Stimulated activated CD4-positive, alpha-beta T cell treated with anti-CD3 and anti-CD28 coated beads, Interleukin-1b, Interleukin-23, amount 100 ng/mL, for 24 hours (primary cell): Measurements from ENCODE around the gene CEP43.

Source experiments
- DNase-seq, 4 experiments: peaks; one replicate each; pipeline ENCODE4 v3.0.0-alpha.2; 2020; ENCODE audit warnings: low read depth in 4 of 4, low spot score in 1 of 4

Gene CEP43

DNA sequence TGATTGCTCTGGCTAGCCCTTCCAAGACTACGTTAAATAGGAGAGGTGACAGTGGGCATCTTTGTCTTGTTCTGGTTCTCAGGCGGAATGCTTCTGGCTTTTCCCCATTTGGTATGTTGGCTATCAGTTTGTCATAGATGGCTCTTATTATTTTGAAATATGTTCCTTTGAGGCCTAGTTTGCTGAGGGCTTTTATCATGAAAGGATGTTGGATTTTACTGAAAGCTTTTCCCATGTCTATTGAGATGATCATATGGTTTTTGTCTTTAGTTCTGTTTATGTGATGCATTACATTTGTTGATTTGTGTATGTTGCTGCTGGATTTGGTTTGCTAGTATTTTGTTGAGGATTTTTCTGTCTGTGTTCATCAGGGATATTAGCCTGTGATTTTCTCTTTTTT lies 32.9 kb upstream of the CEP43 start:
- no peak for DNase-seq

DNA sequence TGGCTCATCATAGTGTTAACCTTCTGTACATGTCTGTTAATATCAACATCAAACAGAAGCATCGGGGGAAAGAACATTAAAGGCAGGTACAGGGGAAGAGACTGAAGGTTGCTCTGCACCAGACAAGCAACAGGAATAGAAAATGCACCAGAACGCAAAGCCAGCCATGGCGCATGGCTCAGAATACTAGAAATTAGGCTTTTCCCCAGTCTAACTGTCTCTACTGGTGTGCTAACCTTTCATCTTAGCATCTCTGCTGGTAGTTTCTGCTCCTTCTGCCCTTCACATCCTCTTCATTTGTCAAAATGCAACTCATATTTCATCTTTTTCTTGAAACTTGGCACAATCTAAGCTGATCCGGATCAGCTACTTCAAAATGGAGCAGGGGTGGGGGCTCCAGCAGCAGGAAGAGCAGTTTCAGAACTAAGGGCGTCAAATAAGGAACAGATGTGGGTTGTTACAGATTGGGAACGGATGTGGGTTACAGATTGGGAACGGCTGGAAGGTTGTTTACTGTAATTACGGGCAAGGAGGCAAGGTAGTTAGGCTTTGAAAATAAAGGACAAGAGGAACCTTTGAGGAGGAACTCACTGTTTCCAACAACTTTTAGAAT lies 29.7 kb upstream of the CEP43 start:
- DNase-seq = no peak

DNA sequence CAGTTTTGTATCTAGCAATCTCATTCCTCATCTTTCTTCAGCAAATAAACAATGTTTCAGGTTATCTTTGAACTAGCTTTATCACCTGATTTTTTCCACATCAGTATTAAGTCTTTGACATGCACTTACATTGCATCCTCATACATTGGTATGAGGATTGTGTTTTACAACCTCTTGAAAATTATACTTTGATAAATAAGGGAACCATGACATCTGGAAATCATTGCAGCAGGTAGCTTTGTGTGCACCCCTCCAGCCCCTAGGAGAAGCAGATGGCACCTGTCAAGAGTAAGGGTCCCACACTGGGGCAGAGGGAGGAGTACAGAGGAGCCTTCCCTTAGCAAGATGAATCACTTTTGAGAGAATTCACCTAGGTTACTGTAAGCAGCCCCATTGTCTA lies 29.1 kb upstream of the CEP43 start:
- no peak for DNase-seq

DNA sequence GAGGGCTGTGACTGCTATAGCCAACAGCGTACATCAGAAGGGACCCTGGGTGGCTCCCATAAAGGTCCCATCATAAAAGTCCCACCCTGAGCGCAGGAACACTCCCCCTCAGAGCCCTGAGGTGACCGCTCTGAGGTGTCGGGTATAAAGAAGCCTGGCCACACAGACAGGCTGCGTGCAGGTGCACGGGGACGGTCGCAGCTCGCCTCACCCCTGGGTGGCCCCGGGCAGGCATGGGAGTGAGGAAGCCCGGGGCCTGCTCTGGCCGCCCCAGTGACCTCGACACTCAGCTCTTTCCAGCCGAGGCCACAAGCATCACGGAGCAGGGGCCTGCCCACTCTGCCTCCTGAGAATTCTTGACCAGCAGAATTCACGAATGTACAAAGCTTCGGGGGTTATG lies 28.4 kb upstream of the CEP43 start:
- DNase-seq = no peak

DNA sequence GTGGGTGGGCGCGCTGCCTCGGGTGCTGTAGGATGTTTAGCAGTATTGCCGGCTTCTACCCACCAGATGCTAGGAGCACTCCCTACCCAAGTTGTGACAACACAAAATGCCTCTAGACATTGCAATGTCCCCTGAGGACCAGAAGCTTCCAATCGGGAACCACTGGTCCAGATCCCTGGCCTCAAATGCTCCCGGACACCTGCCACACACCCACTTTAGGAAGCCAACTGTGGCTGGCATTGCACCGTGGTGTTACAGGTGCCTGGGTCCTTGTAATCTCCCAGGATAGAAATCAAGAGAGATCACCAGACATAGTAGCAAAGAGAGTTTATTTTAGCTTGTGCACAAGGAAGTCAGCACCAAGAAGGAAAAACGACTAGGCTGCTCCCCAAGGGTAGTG lies 27.9 kb upstream of the CEP43 start:
- no peak for DNase-seq

DNA sequence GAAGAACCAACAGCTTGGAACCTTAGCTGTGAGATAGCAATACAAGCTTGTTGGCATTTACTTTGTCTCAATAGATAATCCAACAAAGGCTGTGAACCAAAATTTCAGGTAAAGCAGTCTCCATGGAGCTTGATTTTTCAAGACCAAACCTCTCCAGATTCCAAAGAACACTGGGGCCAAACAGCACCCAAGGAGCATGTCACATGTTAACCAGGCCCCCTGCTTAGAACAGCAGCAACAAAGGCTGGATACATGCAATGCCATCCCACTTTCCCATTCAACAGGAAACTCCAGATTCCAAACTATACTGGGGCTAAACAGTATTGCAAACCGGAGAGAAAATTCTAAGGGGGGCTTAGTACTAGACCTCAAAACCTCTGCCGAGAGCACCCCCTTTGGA lies 27.1 kb upstream of the CEP43 start:
- no peak for DNase-seq

DNA sequence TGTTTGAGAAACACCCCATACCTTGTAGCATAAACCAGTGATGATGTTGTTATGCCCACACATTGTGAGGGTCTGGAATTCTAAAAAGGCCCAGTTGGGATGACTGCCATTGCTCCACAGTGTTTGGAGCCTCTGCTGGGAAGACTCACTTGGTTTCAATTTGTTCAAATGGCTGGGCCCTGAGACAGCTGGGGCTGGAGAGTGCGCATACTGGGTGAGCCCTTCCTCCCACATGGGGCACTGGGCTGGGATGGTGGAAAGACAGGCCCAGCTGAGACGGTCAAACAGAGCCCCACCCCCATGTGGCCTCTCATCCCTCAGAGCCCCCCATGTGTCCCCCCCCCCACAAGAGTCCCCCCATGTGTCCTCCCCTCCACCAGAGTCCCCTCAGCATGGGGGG lies 22.6 kb upstream of the CEP43 start:
- DNase-seq = no peak

DNA sequence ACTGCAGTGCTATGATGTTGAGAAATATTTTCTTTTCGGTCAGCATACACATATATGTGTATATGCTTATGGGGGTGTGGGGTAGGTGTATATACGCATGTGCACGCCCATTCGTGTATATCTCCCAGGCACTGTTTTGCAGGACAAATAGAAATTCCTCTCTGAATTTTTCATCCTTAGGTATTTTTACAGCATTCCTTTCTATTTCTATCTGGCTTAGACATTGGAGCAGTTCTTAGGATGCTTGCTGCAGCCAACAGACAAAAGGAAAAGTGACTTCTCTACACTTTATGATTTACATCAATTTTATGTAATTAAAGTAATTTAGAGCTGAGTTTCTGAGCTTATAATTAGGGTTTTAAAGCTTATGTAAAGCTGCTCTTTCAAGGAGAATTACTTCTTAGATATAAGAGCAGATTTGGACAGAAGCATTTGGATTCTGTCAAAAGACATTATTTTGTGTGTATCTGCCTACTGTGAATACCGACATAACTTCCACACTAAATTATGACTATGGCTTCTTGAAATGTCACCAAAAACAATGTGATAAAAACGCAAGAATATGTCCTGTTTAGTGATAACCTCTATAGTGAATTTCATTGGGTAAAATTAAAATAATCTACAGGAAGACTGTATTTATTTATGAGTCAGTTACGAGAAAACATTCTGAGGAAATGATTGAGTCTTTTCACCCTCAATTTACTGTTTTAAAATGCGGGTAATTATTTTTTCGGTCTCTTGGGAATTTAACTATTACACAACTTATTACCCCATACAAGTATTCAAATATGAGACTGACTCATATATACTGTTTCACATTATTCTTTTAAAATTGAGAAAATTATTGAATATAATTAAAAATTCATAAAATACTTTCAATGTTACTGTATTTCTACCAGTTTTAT lies 21.3 kb upstream of the CEP43 start:
- DNase-seq = no peak

DNA sequence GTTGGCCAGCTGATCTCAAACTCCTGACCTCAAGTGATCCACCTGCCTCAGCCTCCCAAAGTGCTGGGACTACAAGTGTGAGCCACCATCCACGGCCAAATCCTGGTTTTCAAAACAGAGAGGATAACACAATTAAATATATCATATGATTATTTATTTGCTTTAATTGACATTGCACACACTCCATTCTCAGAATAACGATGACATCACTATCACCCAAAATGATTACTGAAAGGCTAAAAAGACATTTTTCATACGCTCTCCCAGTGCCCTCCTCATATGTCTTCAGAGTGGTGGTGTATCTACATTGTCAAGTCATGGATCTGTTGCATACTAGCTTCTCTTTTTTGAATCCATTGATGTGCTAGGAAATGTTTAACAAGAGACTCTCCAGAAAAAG lies 18.5 kb upstream of the CEP43 start:
- no peak for DNase-seq

DNA sequence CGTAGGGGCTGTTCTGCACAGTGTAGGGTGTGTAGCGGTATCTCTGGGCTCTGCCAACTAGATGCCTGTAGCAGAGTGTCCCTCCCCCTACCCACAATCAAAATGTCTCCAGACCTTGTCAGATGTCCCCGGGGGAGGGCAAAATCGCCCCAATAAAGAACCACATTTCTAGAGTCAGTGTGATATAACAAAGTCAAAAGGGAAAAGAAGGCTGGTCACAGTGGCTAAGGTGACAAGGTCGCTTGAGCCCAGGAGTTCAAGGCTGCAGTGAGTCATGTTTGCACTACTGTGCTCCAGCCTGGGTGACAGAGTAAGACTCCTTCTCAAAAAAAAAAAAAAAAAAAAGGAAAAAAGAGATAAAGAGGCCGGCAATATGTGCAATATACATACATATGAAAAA lies 11.7 kb upstream of the CEP43 start:
- no peak for DNase-seq

DNA sequence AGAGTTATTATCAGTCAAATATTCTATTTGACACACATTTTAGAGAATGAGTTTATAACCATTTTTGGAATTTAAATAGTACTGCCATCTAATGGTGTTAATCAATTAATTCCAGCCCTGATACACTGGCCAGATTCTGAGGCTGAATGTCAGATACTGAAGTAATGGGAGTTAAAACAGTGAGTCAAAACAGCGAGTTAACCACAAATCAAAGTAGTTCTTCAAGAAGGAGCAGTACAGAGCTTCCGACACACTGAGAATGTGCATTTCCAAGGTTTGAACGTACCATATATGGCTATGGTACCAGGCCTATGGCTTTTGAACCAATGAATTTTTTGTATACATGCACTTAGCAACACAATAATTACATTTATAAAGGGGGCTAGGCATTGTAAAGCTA lies 11.3 kb upstream of the CEP43 start:
- no peak for DNase-seq

DNA sequence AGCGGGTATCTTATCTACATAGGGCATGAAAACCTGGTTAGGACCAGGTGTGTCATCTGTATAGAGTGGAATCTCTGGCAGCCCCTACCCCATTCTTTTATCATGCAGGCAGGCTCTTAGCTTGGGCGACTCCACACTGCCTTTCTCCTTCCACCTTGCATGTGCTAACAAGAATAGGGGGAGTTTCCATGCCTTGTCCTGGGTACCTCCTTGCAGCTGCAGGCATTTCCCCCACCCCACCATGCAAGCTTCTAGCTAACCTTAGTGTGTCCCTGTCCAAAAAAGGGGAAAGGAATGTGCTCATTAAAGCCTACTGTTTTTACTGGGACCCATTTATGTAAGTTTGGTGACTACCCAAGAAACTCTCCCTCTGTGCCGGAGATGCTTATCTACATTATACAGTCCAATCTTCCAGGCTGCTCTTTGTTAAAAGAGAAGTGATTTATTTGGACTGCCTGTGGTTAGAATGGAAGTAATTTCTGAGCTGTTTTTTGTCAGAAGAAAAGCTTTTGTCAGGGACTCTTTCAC lies 10.5 kb upstream of the CEP43 start:
- no peak for DNase-seq

DNA sequence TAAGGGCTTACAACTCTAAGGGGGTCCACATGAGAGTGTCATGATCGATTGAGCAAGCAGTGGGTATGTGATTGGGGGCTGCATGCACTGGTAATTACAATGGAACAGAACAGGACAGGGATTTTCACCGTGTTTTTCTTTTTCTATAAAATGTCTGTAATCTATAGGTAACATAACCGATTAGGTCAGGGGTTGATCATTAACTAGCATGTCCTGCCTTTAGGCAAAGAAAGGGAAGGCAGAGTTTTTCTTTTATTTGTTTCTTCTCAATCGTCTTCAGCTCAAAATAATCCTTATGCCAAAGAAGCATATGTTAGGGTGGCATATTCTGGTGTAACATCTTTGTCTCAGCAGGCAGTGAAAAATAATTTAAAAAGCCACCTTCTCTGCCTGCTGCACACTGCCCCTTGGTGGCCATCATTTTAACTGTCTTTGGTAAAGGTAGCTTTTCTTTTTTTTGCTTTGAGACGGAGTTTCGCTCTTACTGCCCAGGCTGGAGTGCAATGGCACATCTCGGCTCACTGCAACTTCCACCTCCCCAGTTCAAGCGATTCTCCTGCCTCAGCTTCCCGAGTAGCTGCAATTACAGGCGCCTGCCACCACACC lies 9.7 kb upstream of the CEP43 start:
- DNase-seq = peak in 1 of 4 experiments; percentile 22

DNA sequence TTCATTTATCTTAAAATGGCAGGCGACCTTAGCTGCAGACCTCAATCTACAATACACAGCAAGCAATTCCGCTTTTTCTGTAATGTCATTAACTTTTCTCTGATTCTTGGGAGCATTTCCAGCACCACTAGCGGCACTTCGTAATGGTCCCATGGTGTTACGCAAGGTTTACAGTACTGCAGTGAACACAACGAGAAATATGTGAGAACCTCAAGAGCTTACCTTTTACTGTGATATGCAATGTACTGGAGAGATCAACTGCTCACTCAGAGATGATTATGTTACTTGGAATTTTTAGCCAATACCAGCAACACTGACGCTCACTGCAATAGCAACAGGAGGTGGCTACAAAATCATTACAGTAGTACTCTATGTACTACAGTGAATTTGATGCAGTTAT lies 2.8 kb upstream of the CEP43 start:
- DNase-seq = no peak

DNA sequence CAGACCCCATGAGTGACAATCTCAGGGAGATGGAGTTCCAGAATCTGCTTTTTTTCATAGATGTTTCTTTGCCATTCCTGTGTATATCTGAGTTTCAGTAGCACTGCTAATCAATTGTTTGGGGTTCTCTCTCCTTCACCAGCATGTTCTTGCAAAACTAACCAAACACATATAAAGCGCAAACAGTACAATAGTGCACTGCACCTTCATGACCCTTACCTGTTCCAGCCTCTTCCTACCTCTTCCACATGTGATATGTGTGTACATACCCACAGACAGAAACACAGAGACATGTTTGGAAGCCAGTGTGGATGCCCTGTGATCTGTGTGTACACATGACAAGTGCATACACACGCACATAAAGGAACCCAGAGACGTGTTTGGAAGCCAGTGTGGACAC lies 1.8 kb upstream of the CEP43 start:
- DNase-seq = no peak

DNA sequence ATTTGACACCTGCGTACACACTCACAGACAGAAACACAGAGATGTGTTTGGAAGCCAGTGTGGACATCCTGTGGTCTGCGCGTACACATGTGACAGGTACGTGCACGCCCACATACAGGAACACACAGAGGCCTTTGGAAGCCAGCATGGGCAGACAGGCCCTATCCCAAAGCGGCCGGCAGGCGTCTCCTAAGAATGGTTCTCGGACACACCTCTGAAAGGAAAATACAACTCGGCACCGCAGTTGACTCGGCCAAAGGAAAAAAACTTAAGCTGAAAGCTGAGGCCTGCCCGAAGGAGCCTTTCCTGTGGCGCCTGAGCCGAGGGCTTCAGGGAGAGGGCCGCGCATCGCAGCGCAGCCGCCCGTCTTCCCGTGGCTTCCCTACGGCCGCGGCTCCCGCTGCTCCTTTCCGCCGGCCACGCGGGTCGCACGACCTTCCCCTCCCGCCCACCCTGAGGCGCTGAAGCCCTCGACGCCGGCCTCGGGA lies 1.4 kb upstream of the CEP43 start:
- DNase-seq = peak in 3 of 4 experiments; percentile 13 to 42 (median 14)

DNA sequence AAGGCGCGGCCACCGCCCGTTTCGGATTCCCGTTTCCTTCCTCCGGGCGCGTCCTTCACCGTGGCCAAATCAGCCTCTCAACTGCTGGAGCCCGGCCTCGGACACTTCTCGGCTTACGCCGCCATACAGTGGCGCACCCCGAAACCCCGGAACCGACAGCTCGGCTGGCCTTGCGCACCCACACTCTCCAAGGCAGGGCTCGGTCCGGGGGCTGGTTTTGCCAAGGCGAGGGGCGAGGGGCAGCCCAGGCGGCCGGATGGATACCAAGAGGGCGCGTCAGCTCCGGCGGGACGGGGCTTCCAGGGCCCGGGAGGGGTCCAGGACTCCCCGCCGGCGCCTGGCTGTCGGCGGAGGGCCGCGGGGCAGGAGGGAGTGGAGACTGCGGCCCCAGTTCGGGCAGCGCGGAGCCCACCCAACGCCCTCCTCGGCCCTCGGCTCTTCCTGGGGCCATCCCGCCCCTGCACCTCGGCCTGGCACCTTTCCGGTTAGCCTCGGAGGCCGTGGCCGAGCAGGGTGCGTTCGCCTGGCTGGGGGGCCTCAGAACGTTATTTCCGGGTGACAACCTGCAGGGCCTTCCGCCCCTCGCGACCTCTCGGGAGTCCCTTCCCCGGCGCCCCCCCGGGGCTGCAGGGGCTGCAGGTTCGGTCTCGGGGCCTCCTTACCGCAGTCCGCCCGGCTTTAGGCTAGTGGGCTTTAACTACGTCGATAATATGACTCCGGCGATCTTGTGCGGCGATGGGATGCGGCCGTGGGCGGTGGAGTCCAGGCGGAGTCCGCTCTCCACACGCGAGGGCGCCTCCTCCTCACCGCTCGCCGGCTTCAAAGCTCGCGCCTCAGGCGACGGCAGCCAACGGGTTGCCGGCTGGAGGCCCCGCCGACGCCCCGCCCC lies 697 bp upstream of the CEP43 start:
- DNase-seq = peak in 2 of 4 experiments; percentile 2 to 20

DNA sequence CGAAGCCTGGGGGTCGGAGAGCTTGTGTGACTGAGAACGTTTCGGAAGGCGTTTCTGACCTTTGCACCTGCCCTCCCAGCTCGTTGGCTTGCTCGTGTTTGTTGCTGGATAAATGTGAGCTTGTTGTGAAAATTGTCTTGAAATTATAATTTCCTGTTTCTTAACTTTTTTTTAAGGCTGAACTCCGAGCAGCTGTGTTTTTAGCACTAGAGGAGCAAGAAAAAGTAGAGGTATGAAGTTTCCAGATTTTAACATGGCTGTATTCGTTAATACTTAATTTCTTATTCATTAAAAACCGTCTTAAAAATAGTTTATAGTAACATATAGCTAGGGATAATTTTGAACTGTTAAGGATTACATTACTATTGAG lies 672 bp downstream of the CEP43 start:
- DNase-seq = no peak

DNA sequence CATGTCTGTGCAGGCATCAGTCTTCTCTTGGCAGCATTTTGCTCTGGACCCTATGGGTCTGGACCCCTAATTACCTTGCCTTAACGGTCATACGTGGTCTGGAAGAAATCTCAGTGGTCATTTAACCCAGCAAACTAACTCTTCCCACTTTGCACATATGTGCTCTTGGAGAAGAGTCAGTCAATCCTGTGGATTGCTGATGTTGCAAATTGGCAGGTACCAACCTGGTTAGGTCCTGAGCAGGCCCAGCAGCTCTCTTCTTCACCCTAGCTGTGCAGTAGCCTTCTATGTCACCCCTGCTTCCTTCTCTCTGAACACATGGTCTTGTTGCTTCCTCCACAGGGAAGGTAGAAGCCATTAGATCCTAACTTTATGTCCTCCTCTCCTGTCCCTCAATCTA lies 1.6 kb downstream of the CEP43 start:
- no peak for DNase-seq

DNA sequence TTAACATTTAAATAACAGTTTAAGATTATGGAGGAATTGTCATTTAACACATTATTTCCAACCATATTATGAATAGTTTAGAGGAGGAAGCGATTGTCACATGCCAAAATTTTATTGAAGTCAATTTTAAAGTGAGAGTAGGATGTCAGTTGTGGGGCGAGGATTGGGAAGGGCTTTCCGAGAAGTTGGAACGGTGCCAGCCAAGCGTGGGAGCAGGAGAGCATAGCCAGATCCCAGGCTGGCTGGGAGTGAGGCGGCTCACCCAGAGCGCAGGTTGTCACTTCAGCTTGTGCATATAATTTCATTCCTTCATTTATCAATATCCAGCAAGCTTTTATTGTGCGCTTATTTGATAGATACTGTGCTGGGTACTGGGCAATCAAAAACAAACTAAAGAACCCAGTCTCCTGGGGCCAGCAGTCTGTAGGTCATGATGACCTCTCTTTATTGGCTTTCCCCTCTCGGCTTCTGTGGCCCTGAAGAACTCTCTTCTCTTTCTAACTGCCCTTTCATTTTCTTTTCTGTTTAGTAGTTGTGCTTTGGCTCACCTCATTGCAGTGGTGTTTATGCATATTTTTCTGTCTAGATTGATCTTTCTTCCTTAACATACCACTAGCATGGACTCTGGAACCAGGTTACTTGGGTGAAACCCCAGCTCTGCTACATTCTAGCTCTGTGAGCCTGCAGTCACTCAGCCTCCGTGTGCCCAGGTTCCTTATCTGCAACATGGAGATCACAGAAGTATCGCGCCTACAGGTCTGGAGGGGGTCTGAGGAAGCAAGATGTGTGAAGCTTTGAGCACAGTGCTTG lies 6.4 kb downstream of the CEP43 start:
- DNase-seq = no peak
